Astrocyte (in vitro differentiated cells and primary cell): Measurements from ENCODE around the gene EN1. TPM values are rescaled to one million over a fixed set of nuclear protein-coding genes. Genes with fewer than 3 reads are reported as not detected.

Source experiments
- DNase-seq: peaks from one replicate; pipeline ENCODE4 v3.0.0-alpha.2; 2010; ENCODE audit warnings: low read depth
- FAIRE-seq: peaks from 2 replicates; lab custom pipeline; 2011; peaks lifted over from hg19 to GRCh38; lab: Jason Lieb, UNC
- H2AFZ ChIP-seq: 2 replicates; pipeline ENCODE4 v1.6.0; 2012; ENCODE audit warnings: low read depth, low read length, inconsistent platforms
- H3K27ac ChIP-seq: 2 replicates; pipeline ENCODE4 v1.5.1; 2011; ENCODE audit warnings: low read depth, low read length, inconsistent platforms
- H3K27me3 ChIP-seq: 2 replicates; pipeline ENCODE4 v1.6.0; 2011; ENCODE audit warnings: low read length, inconsistent platforms; ENCODE audit not compliant: insufficient read depth
- H3K36me3 ChIP-seq: 2 replicates; pipeline ENCODE4 v1.5.1; 2011; ENCODE audit warnings: low read length, inconsistent platforms; ENCODE audit not compliant: insufficient read depth
- H3K4me1 ChIP-seq: 2 replicates; pipeline ENCODE4 v1.5.1; 2011; ENCODE audit warnings: low read length, inconsistent platforms; ENCODE audit not compliant: insufficient read depth
- H3K4me2 ChIP-seq: 2 replicates; pipeline ENCODE4 v1.6.0; 2012; ENCODE audit warnings: low read length, inconsistent platforms
- H3K4me3 ChIP-seq: 2 replicates; pipeline ENCODE4 v1.5.1; 2011; ENCODE audit warnings: low read depth, mild to moderate bottlenecking, low read length, inconsistent platforms; ENCODE audit not compliant: insufficient read depth
- H3K79me2 ChIP-seq: 2 replicates; pipeline ENCODE4 v1.6.0; 2012; ENCODE audit warnings: mild to moderate bottlenecking, low read length, inconsistent platforms; ENCODE audit not compliant: insufficient read depth
- H3K9ac ChIP-seq: 2 replicates; pipeline ENCODE4 v1.6.0; 2012; ENCODE audit warnings: mild to moderate bottlenecking, low read length, inconsistent platforms
- H3K9me3 ChIP-seq: 2 replicates; pipeline ENCODE4 v1.5.1; 2012; ENCODE audit warnings: low read depth, mild to moderate bottlenecking, low read length, inconsistent platforms; ENCODE audit not compliant: insufficient read depth
- H4K20me1 ChIP-seq: 2 replicates; pipeline ENCODE4 v1.6.0; 2012; ENCODE audit warnings: low read length, inconsistent platforms; ENCODE audit not compliant: insufficient read depth
- H3K27ac Mint-ChIP-seq: one replicate; pipeline ENCODE4 v1.8.0; 2021; ENCODE audit warnings: mild to moderate bottlenecking, mixed read lengths; ENCODE audit not compliant: unreplicated experiment
- H3K27me3 Mint-ChIP-seq: one replicate; pipeline ENCODE4 v1.8.0; 2021; ENCODE audit warnings: low read depth, mixed read lengths; ENCODE audit not compliant: unreplicated experiment
- H3K36me3 Mint-ChIP-seq: one replicate; pipeline ENCODE4 v1.8.0; 2021; ENCODE audit warnings: low read depth, mixed read lengths; ENCODE audit not compliant: unreplicated experiment
- H3K4me1 Mint-ChIP-seq: one replicate; pipeline ENCODE4 v1.8.0; 2021; ENCODE audit warnings: low read depth, mixed read lengths; ENCODE audit not compliant: unreplicated experiment
- H3K4me3 Mint-ChIP-seq: one replicate; pipeline ENCODE4 v1.8.0; 2021; ENCODE audit warnings: mild to moderate bottlenecking, moderate library complexity, mixed read lengths; ENCODE audit not compliant: unreplicated experiment
- H3K9me3 Mint-ChIP-seq: one replicate; pipeline ENCODE4 v1.8.0; 2021; ENCODE audit warnings: mild to moderate bottlenecking, mixed read lengths; ENCODE audit not compliant: unreplicated experiment
- EZH2 ChIP-seq: IDR thresholded peaks from 2 replicates; pipeline ENCODE4 v1.6.1; 2012; ENCODE audit warnings: mild to moderate bottlenecking, low read length, inconsistent platforms; ENCODE audit not compliant: insufficient read depth
- total RNA-seq: library from RNA; stranded (reverse); gene quantifications from 2 replicates; pipeline ENCODE4 v1.2.1, GENCODE V29; 2021
- TF ChIP-seq, protein P1 (sequence below): IDR thresholded peaks from 2 replicates; pipeline ENCODE4 v1.5.1; 2011; ENCODE audit warnings: low read depth, mild to moderate bottlenecking, inconsistent platforms, low read length, moderate library complexity; ENCODE audit not compliant: insufficient read depth

Gene EN1
- total RNA-seq, 1 donor from 2014 or later: 0.09 TPM

DNA sequence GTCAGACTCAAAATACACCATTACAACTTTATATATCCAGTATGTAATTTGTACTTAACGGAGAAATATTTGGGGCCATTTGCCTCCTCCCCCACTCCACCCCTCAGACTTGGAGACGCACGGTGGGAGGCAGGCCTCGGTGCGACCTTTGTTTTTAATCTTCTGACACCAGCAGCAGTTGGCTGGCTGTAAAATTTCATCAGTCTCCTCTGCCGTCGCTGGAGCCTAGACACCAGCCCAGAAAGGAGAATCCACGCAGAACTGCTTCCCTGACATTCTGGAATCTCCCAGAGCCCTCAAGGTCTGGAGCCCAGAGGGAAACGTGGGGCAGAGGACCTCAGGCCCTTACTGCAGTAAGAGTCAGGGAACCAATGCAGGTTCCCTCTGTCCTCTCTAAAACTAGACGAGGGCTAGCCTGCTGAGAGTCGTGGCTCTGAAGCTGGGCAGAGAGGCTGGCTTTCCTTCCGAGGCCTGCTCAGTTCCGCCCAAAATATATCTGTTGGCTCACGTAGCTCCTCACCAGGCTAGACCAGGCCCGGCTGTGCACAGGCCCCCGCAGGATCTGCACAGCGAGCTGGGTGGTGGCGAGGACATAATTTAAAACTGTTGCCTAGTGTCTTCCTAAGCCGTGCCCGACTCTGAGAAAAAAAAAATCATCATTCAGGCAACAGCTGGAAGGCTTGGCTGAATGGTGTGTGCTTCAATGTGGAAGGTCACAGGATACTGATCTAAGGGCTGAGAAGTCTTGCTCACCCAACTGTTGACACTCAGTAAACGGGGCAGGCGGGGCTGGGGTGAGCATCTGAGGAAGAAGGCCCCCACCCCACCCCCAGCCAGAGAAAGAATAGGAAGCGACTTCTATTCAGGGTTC is 40.4 kb downstream of the EN1 start:
- no peak overlapping the region for H2AFZ ChIP-seq
- H3K27me3 Mint-ChIP-seq: peaks cover 28% of the 10 kb centered on the region
- H3K36me3 Mint-ChIP-seq: no peaks in the 10 kb centered on the region
- no peaks in the 10 kb centered on the region for H3K4me1 ChIP-seq
- H3K9me3 Mint-ChIP-seq: no peaks in the 10 kb centered on the region
- no peak overlapping the region for H3K4me2 ChIP-seq
- H3K27ac ChIP-seq: no peak overlapping the region
- no peak overlapping the region for H3K4me3 ChIP-seq
- FAIRE-seq (no peak), DNase-seq (no peak)
- no peak overlapping the region for H3K4me3 Mint-ChIP-seq
- TF ChIP-seq EZH2: no peak
- TF ChIP-seq, protein P1, sequence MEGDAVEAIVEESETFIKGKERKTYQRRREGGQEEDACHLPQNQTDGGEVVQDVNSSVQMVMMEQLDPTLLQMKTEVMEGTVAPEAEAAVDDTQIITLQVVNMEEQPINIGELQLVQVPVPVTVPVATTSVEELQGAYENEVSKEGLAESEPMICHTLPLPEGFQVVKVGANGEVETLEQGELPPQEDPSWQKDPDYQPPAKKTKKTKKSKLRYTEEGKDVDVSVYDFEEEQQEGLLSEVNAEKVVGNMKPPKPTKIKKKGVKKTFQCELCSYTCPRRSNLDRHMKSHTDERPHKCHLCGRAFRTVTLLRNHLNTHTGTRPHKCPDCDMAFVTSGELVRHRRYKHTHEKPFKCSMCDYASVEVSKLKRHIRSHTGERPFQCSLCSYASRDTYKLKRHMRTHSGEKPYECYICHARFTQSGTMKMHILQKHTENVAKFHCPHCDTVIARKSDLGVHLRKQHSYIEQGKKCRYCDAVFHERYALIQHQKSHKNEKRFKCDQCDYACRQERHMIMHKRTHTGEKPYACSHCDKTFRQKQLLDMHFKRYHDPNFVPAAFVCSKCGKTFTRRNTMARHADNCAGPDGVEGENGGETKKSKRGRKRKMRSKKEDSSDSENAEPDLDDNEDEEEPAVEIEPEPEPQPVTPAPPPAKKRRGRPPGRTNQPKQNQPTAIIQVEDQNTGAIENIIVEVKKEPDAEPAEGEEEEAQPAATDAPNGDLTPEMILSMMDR: no peak
- H4K20me1 ChIP-seq: no peaks in the 10 kb centered on the region
- H3K27me3 ChIP-seq: peaks cover 8% of the 10 kb centered on the region
- H3K36me3 ChIP-seq: no peaks in the 10 kb centered on the region
- no peak overlapping the region for H3K9ac ChIP-seq
- H3K27ac Mint-ChIP-seq: no peak overlapping the region
- no peaks in the 10 kb centered on the region for H3K9me3 ChIP-seq
- H3K4me1 Mint-ChIP-seq: peaks cover 3% of the 10 kb centered on the region
- H3K79me2 ChIP-seq: no peaks in the 10 kb centered on the region

DNA sequence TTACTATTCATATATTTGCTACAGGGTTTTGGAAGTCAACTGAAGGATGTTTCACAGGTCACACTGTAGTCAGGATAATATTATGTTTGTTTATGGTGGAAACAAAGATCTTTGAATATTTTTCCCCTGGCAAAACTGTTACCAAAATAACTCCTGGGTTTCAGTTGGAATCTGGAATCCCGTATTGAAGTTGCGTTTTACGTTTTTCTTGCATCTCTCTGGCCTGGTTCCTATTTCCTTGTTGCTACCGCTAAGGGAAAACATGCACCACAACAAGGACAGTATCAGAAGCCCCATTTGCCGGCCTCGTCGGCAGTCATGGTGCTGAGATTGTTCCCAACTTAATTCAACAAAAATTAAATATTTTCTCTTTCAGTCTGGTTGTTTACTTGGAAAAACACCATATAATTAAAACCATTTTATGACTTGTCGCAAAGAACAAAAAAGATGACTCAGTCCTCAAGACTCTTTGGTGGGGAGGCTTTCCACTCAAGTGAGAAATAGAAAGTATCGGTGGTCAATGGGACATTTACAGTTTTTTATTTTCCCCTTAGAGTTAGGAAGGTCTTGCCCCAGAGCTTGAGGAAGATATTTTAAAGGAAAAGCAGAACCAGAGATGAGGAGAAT is 42.3 kb downstream of the EN1 start:
- H3K4me1 ChIP-seq: no peaks in the 10 kb centered on the region
- peak; percentile 50 for FAIRE-seq
- H3K79me2 ChIP-seq: no peaks in the 10 kb centered on the region
- H3K27ac ChIP-seq: no peak overlapping the region
- H3K36me3 ChIP-seq: no peaks in the 10 kb centered on the region
- H3K4me3 Mint-ChIP-seq: no peak overlapping the region
- H3K4me1 Mint-ChIP-seq: peaks cover 15% of the 10 kb centered on the region
- no peaks in the 10 kb centered on the region for H3K9me3 ChIP-seq
- H3K9ac ChIP-seq: no peak overlapping the region
- H3K27me3 Mint-ChIP-seq: peaks cover 28% of the 10 kb centered on the region
- H3K27me3 ChIP-seq: peaks cover 8% of the 10 kb centered on the region
- no peaks in the 10 kb centered on the region for H4K20me1 ChIP-seq
- H3K9me3 Mint-ChIP-seq: no peaks in the 10 kb centered on the region
- no peak overlapping the region for H3K4me3 ChIP-seq
- TF ChIP-seq EZH2: no peak
- TF ChIP-seq, protein P1: no peak
- DNase-seq: no peak
- H2AFZ ChIP-seq: no peak overlapping the region
- no peak overlapping the region for H3K27ac Mint-ChIP-seq
- H3K4me2 ChIP-seq: no peak overlapping the region
- no peaks in the 10 kb centered on the region for H3K36me3 Mint-ChIP-seq
